ENCODE measurements around the gene EPHB2. TPM values are rescaled to one million over a fixed set of nuclear protein-coding genes. Genes with fewer than 3 reads are reported as not detected.

The EPHB2 gene
- total and polyA plus RNA-seq, 7 donors, result 1.2 to 38.6 (median 3.0) TPM

GRCh38 chr1:22918644-22919043, 208.0 kb downstream of the EPHB2 start:
- H3K4me3 ChIP-seq, result no peak overlapping the region
- no peak for DNase-seq
- 31 to 79% methylated on average over 4 of the region's 4 CpGs for WGBS, 2 donors
- no peaks in the 10 kb centered on the region for H3K9me3 ChIP-seq
- H3K4me1 ChIP-seq, result no peaks in the 10 kb centered on the region
- TF ChIP-seq POLR2AphosphoS5 (IDR thresholded peaks at IDR 0.05), result no peak
- TF ChIP-seq CTCF (IDR thresholded peaks at IDR 0.05), result no peak
- TF ChIP-seq EP300 (IDR thresholded peaks at IDR 0.05), result no peak
- no peak for TF ChIP-seq POLR2A (IDR thresholded peaks at IDR 0.05)
- H3K36me3 ChIP-seq, result no peaks in the 10 kb centered on the region
- H3K27me3 ChIP-seq, result no peaks in the 10 kb centered on the region
- intact Hi-C loops (cut with DNase I), result no loop called here
- H3K27ac ChIP-seq, result no peak overlapping the region

GRCh38 chr1:22919341-22920025, 208.8 kb downstream of the EPHB2 start:
- Histone ChIP-seq H3K36me3 (no peaks in the 10 kb centered on the region), H3K9me3 (no peaks in the 10 kb centered on the region), H3K27ac (no peak overlapping the region), H3K4me1 (no peaks in the 10 kb centered on the region), H3K27me3 (no peaks in the 10 kb centered on the region), H3K4me3 (no peak overlapping the region)
- 35 to 74% methylated on average over 8 of the region's 8 CpGs for WGBS, 2 donors
- intact Hi-C loops (cut with DNase I), result no loop called here
- no peak for DNase-seq
- no peak for TF ChIP-seq POLR2A (IDR thresholded peaks at IDR 0.05)
- TF ChIP-seq EP300 (IDR thresholded peaks at IDR 0.05), result no peak
- TF ChIP-seq CTCF (IDR thresholded peaks at IDR 0.05), result no peak
- no peak for TF ChIP-seq POLR2AphosphoS5 (IDR thresholded peaks at IDR 0.05)

GRCh38 chr1:22920026-22920733, 209.5 kb downstream of the EPHB2 start:
- intact Hi-C loops (cut with DNase I), result no loop called here
- 36 to 75% methylated on average over 6 of the region's 6 CpGs for WGBS, 2 donors
- H3K27ac ChIP-seq, result no peak overlapping the region
- no peaks in the 10 kb centered on the region for H3K27me3 ChIP-seq
- no peaks in the 10 kb centered on the region for H3K9me3 ChIP-seq
- no peaks in the 10 kb centered on the region for H3K36me3 ChIP-seq
- no peak overlapping the region for H3K4me3 ChIP-seq
- TF ChIP-seq POLR2AphosphoS5 (IDR thresholded peaks at IDR 0.05), result no peak
- no peak for TF ChIP-seq POLR2A (IDR thresholded peaks at IDR 0.05)
- DNase-seq, result no peak
- H3K4me1 ChIP-seq, result no peaks in the 10 kb centered on the region

- H3K4me3 ChIP-seq, result no peak overlapping the region
- no peak overlapping the region for H3K27ac ChIP-seq
- no peaks in the 10 kb centered on the region for H3K4me1 ChIP-seq
- TF ChIP-seq POLR2A (IDR thresholded peaks at IDR 0.05) (no peak), CTCF (IDR thresholded peaks at IDR 0.05) (no peak), EP300 (IDR thresholded peaks at IDR 0.05) (no peak), POLR2AphosphoS5 (IDR thresholded peaks at IDR 0.05) (no peak)
- WGBS, 2 donors, result 34 to 74% methylated on average over 8 of the region's 8 CpGs
- H3K36me3 ChIP-seq, result no peaks in the 10 kb centered on the region
- no peak for DNase-seq
- intact Hi-C loops (cut with DNase I), result no loop called here
- no peaks in the 10 kb centered on the region for H3K9me3 ChIP-seq
- no peaks in the 10 kb centered on the region for H3K27me3 ChIP-seq
Measured at GRCh38 chr1:22920734-22921451, 210.3 kb downstream of the EPHB2 start.

- Histone ChIP-seq H3K4me3 (no peak overlapping the region), H3K27ac (no peak overlapping the region), H3K4me1 (no peaks in the 10 kb centered on the region), H3K36me3 (no peaks in the 10 kb centered on the region), H3K27me3 (no peaks in the 10 kb centered on the region), H3K9me3 (no peaks in the 10 kb centered on the region)
- WGBS, 2 donors, result 61 to 78% methylated on average over 8 of the region's 8 CpGs
- TF ChIP-seq POLR2A (IDR thresholded peaks at IDR 0.05) (no peak), POLR2AphosphoS5 (IDR thresholded peaks at IDR 0.05) (no peak), EP300 (IDR thresholded peaks at IDR 0.05) (no peak), CTCF (IDR thresholded peaks at IDR 0.05) (no peak)
- no peak for DNase-seq
- intact Hi-C loops (cut with DNase I), result no loop called here
Measured at GRCh38 chr1:22921452-22922126, 210.9 kb downstream of the EPHB2 start.

Data from sigmoid colon (tissue), 7 donors.